Measurements from ENCODE around the gene PTPRB.

DNA sequence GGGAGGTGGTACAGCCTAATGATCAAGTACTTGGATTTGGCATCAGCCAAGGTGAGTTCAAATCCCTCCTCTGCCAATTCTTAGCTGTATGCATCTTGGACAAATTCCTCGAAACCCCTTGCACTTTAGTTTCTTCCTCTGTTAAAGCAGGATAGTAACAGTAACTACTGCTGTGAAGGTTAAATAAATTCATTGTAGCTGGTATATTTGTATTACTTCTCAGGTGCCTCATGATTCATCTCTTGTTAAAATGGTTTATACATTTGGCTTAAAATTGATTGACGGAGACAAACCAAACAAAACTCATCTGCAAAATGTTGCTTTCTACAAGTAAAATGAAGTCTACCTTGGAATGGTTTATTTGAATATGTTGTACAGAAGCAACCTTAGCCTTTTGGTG is 2.3 kb upstream of the PTPRB start:
- no peak for TF ChIP-seq GATA2 (IDR thresholded peaks at IDR 0.05; ENCODE audit: low read depth, low read length)
- TF ChIP-seq GATA3 (IDR thresholded peaks at IDR 0.05; ENCODE audit: low read depth, low read length): no peak

Data from SH-SY5Y (cell line).